ENCODE results near the gene PACC1. TPM values are rescaled to one million over a fixed set of nuclear protein-coding genes. Genes with fewer than 3 reads are reported as not detected.

PACC1 gene
- total RNA-seq (10.0 and 10.4 TPM in 2 replicates), polyA plus RNA-seq (6.4 and 9.4 TPM in 2 replicates)

DNA sequence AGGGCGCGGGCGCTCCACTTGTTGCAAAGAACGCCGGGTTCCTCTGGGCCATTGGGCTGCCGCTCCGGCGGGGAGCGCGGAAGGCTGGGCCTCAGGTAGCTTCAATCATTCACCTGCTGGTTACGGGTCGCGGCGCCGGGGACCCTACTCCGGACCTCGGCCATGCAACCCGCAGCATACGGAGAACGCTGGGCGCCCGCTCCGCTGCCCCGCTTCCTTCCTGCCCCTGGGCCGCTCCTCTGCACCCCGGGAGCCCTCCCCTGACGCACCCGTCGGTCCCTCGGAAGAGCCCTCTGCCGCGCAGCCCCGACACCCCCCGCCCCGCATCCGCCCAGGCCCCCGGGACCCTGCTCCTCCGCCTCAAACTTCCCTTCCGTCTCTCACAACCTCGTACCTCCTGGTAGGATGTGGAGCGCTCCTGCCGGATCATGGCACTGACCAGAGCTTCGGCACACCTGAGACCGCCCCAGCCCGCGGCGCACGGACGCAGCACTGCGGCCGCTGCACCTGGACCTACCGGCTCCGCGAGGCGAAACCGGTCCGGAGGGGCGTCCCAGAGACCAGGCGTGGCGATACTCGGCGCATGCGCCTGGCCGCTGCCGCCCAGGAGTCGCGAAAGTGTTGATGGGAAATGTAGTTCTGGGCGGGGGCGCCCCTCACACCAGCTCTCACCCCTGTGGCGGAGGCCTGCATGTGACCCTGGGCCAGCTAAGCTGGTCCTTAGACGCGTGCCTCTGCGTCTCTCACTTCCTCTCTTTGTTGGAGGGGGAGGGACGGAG is at the start of gene PACC1:
Gene PACC1 (minus strand): TSS at position 559 of the 779 bp plus-strand sequence. CDS start 129 bp downstream, at position 430.
- peaks cover 8% of the 10 kb centered on the region for H3K4me1 ChIP-seq (ENCODE audit: insufficient read depth)
- DNase-seq (ENCODE audit: low spot score), result peak; percentile 95
- H3K27ac ChIP-seq, result peak within 1 kb of the TSS; percentile 64
- H3K9me3 ChIP-seq (ENCODE audit: low read depth), result no peaks in the 10 kb centered on the region
- no peaks in the 10 kb centered on the region for H4K20me1 ChIP-seq (ENCODE audit: insufficient read depth, poor library complexity, severe bottlenecking)
- WGBS (ENCODE audit: low lambda C conversion rate, missing lambda C conversion rate), result 2% methylated on average over 61 of the region's 74 CpGs
- H3K36me3 ChIP-seq (replicated peaks; ENCODE audit: insufficient read depth, low read depth), result no peaks in the 10 kb centered on the region
- no peak for TF ChIP-seq EZH2phosphoT487 (IDR thresholded peaks at IDR 0.05; ENCODE audit: low read depth, severe bottlenecking, unreplicated experiment)
- TF ChIP-seq, protein P1, sequence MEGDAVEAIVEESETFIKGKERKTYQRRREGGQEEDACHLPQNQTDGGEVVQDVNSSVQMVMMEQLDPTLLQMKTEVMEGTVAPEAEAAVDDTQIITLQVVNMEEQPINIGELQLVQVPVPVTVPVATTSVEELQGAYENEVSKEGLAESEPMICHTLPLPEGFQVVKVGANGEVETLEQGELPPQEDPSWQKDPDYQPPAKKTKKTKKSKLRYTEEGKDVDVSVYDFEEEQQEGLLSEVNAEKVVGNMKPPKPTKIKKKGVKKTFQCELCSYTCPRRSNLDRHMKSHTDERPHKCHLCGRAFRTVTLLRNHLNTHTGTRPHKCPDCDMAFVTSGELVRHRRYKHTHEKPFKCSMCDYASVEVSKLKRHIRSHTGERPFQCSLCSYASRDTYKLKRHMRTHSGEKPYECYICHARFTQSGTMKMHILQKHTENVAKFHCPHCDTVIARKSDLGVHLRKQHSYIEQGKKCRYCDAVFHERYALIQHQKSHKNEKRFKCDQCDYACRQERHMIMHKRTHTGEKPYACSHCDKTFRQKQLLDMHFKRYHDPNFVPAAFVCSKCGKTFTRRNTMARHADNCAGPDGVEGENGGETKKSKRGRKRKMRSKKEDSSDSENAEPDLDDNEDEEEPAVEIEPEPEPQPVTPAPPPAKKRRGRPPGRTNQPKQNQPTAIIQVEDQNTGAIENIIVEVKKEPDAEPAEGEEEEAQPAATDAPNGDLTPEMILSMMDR (IDR thresholded peaks at IDR 0.05; ENCODE audit: poor library complexity), result no peak
- TF ChIP-seq EZH2 (IDR thresholded peaks at IDR 0.05; ENCODE audit: borderline replicate concordance), result no peak
- peaks cover 17% of the 10 kb centered on the region for H3K79me2 ChIP-seq
- H3K4me3 ChIP-seq, result peak within 1 kb of the TSS; percentile 97
- H3K9me2 ChIP-seq (replicated peaks; ENCODE audit: insufficient read depth), result no peaks in the 10 kb centered on the region
- peak within 1 kb of the TSS; percentile 70 for H2AFZ ChIP-seq
- H3K27me3 ChIP-seq, result no peaks in the 10 kb centered on the region
- H3K4me2 ChIP-seq, result peak within 1 kb of the TSS; percentile 97

DNA sequence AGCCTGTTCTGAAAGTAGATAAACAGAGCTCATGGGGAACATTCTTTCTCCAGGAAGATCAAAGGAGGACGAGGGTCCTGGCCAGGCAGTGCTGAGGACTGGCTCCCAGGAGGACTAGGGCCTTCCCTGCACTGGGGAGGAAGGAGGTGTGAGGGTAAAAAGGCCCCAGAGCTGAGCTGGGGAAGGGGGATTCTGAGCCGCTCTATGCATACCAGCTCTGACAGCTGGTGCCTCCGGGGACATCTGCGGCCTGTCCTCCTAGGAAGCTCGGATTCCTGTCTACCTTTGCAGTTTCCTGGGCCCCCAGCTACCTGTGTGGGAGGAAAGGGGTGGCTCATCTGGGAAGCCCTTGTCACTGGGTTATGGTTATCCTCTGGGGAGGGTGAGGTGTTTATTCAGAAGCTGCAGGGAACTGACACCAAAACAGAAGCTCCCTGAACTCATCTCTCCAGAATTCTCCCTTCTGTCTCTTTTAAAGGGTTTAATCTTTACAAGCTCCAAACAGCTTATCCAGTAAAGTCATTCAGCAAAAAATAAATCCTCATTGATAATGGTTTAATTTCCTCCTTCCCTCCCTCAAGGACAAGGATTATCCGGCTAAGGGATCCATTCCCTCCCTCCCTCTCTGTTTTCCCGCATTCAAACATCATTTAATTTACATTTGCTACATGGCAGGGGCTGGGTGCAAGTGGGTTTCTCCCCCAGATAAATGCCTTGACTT is 49.0 kb upstream of the PACC1 start:
- Histone ChIP-seq H3K27me3 (no peaks in the 10 kb centered on the region), H3K9me2 (replicated peaks; ENCODE audit: insufficient read depth) (no peaks in the 10 kb centered on the region), H3K4me3 (no peak overlapping the region), H3K36me3 (replicated peaks; ENCODE audit: insufficient read depth, low read depth) (no peaks in the 10 kb centered on the region), H3K79me2 (no peaks in the 10 kb centered on the region), H3K27ac (peak overlapping the region; percentile 67), H3K4me1 (ENCODE audit: insufficient read depth) (peaks cover 10% of the 10 kb centered on the region), H4K20me1 (ENCODE audit: insufficient read depth, poor library complexity, severe bottlenecking) (no peaks in the 10 kb centered on the region), H3K9me3 (ENCODE audit: low read depth) (no peaks in the 10 kb centered on the region), H3K4me2 (no peak overlapping the region), H2AFZ (no peak overlapping the region)
- 42% methylated on average over 7 of the region's 7 CpGs for WGBS (ENCODE audit: low lambda C conversion rate, missing lambda C conversion rate)
- no peak for DNase-seq (ENCODE audit: low spot score)
- TF ChIP-seq EZH2 (IDR thresholded peaks at IDR 0.05; ENCODE audit: borderline replicate concordance), result no peak
- TF ChIP-seq EZH2phosphoT487 (IDR thresholded peaks at IDR 0.05; ENCODE audit: low read depth, severe bottlenecking, unreplicated experiment), result no peak
- TF ChIP-seq, protein P1 (IDR thresholded peaks at IDR 0.05; ENCODE audit: poor library complexity), result no peak

DNA sequence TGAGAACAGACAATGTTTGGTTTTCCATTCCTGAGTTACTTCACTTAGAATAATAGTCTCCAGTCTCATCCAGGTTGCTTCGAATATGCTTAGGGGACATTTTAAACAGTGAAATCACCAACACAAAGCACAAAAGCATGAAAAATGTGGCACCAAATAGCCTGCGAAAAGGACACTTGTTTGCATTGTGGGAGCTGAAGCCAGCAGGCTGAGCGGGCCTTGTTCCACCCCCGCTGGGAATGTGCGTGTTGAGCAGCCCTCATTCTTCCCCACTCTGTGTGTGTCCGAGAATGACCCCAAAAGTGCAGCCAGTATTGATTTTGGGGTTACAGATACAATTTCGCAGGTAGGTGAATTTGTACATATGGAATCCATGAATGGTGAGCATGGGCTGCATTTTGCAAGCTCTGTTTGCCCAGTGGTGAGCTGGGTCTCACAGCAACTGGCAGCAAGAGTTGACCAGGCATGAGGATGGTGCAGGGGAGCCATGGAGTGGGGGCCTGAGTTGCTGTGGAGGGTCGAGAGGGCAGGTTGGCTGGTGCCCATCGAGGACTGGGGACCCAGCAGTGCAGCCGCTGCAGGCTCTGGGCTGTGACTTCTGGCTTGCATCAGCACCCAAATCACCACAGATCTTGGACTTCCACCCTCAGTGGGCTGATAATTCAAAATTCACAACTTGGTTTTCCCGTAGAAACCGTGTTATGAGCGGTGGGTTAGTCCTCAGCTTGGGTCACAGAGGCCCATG is 47.4 kb upstream of the PACC1 start:
- Histone ChIP-seq H3K4me2 (no peak overlapping the region), H2AFZ (no peak overlapping the region), H3K27ac (no peak overlapping the region), H3K79me2 (no peaks in the 10 kb centered on the region), H3K4me3 (no peak overlapping the region), H3K9me2 (replicated peaks; ENCODE audit: insufficient read depth) (no peaks in the 10 kb centered on the region), H4K20me1 (ENCODE audit: insufficient read depth, poor library complexity, severe bottlenecking) (no peaks in the 10 kb centered on the region), H3K27me3 (no peaks in the 10 kb centered on the region), H3K9me3 (ENCODE audit: low read depth) (no peaks in the 10 kb centered on the region), H3K4me1 (ENCODE audit: insufficient read depth) (peaks cover 4% of the 10 kb centered on the region), H3K36me3 (replicated peaks; ENCODE audit: insufficient read depth, low read depth) (no peaks in the 10 kb centered on the region)
- no peak for TF ChIP-seq EZH2 (IDR thresholded peaks at IDR 0.05; ENCODE audit: borderline replicate concordance)
- no peak for TF ChIP-seq EZH2phosphoT487 (IDR thresholded peaks at IDR 0.05; ENCODE audit: low read depth, severe bottlenecking, unreplicated experiment)
- TF ChIP-seq, protein P1 (IDR thresholded peaks at IDR 0.05; ENCODE audit: poor library complexity), result no peak
- DNase-seq (ENCODE audit: low spot score), result no peak
- WGBS (ENCODE audit: low lambda C conversion rate, missing lambda C conversion rate), result 87% methylated on average over 13 of the region's 13 CpGs
